HG03442 (cell line): Measurements from ENCODE around the gene COL28A1.
"Not testable (repeated sequence)": the region's sequence is repeated elsewhere in the genome, so short reads cannot be mapped to it uniquely, and the experiment has no call there.

ENCODE experiments used
- ATAC-seq: cut with Tn5 transposase; IDR thresholded peaks from one replicate; pipeline ENCODE4 v1.9.1; 2021; ENCODE audit warnings: mild to moderate bottlenecking, moderate library complexity; ENCODE audit not compliant: unreplicated experiment

Gene COL28A1

DNA sequence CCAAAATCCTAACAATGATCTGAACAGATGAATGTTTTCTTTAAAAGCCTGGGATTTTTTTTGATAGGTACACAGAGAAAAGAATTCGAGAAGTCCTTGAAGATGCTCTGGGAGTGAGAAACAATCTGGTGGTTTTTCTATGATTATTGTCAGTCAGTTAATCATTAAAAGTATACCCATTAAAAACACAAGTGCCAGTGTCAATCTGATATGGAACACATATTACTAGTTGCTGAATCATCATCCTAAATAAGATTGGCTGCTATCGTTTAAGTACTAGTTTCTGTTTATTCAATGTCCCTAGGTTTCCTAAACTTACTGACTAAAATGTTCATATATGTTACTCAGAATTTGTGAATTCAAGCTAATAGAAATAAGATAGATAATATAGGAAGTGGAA, 16.1 kb downstream of the COL28A1 start:
- no peak for ATAC-seq

DNA sequence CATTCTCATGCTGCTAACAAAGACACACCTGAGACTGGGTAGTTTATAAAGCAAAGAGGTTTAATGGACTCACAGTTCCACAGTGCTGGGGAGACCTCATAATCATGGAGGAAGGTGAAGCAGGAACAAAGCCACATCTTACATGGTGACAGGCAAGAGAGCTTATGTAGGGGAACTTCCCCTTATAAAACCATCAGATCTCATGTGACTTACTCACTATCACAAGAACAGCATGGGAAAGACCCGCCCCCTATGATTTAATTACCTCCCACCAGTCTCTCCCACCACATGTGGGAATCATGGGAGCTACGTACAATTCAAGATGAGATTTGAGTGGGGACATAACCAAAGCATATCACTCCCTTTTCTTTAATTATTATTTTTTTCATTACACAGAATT, 16.6 kb downstream of the COL28A1 start:
- no peak for ATAC-seq

DNA sequence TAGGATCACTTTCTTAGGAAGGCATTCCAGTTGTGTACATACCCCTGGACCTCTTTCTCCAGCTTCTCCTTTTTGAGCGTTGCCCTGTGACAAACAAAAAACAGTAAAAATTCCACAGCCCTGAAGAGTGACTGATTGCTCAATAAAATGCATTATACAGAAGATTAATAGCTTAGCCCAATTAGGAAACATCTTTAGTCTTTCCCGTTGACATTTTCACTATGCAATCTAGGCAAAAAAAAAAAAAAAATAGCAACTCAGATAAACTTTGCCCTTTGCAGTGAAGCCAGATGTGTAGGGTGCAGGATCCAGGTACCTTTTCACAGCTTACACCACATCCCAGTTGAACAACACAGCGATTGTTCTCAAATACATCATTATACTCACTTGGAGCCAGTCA, 17.9 kb downstream of the COL28A1 start:
- no peak for ATAC-seq

DNA sequence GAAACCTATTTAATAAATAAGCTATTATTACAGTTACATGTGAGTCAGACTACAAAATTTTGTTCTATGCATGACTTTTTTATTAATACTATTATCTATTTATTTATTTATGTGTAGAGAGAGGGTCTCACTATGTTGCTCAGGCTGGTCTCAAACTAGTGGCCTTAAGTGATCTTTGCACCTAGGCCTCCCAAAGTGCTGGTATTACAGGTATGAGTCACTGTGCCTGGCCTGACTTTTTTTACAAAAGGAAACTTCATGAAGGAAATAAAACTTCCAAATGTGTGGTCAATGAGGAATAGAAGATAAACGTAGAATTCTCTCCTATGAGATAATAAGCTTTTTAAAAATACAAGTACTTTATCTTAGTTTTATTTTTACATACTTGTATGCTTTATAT, 19.0 kb downstream of the COL28A1 start:
- ATAC-seq: no peak

DNA sequence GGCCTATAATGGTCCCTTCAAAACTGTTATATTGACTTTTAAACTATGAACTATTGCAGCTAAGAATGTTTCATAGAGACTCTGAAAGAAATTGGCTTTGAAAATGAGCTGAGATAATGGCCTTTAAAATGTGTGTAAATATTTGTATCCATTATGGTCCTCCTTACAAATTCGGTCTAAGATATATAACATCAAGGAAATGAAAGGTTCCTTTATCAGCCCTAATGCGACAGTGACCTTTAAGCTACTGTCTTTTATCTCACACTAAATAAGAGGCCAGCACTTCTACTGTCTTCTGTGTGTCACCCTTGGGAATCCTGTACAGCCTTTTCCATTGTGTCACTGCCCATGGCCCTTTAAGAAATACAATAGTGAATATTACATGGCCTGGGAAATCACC, 19.5 kb downstream of the COL28A1 start:
- ATAC-seq: no peak

DNA sequence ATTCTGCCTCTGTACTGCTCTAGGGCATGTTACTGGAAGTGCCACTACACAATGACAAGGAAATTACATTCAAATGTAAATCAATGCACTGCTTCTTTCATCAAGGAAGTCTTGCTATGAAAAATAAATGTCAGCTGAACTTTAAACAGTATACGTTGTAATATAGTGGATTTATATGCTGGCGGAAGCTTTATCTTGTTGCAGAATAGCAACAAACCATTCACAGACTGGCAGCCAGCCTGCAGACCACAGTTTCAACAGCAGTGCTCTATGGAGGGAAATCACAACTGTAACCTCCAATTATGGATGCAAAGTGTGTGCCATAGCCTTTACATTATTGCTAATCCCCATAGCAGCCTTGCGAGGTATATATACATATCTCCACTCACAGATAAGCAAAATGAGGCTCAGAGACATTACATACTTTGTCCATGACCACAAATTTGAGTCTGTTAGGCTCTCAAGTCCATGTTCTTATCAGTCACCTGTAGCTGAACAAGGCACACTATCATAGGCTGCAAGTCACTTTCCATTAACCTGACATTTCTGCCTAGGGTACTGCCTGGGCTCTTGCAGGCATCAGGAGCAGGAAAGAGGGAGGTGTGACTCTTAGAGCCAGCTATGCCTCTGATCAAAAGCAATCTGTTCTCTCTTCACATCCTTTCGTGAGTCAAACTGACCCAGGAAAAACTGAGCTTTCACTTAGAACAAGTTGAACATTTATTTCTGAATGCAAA, 22.6 kb downstream of the COL28A1 start:
- no peak for ATAC-seq

DNA sequence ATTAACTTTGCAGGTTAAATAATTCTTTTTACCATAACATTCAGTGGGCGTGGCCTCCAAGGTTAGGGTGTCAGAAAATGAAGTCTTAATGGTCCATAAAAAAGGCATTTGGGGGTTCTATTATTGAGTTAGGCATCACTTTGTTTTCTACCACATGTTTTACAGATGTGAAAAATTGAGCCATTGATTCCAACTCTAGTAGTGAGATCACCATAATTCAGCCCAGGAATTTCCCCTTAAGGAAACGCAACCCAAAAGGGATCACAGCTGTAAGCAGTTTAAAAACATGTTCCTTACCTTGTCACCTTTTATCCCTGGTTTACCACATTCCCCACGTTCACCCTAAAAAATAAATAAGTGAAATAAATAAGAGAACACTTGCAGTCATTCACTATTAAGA, 24.9 kb downstream of the COL28A1 start:
- ATAC-seq: no peak

DNA sequence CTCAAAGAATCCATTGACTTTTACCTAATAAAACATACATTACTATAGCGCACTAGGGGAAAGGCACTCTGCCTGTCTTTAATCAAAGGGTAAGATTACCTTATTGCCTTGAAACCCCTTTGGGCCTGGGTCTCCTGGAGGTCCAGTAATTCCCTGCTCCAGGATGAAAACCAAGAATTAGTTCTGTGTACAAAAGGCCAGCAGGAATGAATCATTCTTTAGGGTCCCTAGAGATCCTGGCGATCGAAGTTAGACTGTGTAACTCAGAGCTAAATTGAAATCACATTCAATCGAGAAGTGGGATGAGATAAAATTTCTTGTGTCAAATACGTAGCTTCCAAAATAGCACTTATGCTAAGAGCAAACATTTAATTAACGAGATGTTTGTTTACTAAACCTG, 29.8 kb downstream of the COL28A1 start:
- ATAC-seq: no peak

DNA sequence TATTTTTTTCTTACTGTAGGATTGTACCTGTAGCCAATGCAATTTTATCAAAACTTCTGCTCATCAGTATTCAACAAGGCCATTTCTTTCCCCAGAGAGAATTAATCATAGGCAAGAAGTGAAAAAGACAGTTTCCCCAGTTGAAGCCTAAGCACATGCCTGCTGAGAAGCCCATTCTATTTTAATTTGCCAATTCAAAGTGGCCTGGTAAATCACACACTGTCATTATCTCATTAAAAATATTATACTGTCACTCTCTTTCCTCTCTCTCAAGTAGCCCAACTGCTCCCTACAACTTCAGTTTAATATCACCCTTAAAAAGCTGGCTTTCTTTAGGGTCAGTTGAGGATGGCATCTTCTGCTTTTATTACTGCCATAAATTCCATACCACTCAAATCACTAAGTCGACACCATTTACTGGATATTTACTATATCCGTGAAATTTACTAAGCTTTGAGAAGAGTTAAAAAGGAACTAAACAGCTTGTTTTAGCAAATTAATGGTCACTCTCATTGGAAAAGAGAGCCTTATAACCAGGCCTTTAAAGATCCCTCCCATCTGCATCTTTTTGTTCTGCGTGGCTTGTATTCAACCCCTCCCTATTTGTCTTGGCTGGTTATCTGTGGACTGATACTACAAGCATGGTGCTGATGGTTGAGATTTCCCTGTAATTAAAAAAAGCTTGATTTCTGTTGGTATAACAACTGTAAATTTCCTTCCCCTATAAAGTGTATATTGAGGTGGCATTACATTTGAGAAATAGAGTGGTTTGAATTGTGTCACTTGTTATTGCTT, 30.6 kb downstream of the COL28A1 start:
- ATAC-seq: no peak

DNA sequence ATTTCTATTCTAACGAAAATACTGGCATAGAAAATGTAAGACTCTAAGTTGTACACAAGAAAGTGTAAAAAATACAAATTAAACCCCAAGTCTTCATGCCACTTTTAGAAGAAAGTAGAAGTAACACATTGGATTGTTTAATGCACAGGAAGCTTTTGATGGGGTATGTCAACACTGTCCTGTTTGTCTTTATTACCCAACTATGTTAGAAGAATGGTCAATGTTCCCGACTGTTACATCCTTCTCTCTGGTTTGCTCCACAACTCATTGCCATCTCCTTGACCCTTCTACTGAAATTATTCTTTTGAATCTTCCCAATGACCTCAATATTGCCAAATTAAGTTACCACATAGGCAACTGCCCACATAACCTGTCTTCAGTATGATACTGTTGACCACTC, 35.8 kb downstream of the COL28A1 start:
- ATAC-seq: no peak

DNA sequence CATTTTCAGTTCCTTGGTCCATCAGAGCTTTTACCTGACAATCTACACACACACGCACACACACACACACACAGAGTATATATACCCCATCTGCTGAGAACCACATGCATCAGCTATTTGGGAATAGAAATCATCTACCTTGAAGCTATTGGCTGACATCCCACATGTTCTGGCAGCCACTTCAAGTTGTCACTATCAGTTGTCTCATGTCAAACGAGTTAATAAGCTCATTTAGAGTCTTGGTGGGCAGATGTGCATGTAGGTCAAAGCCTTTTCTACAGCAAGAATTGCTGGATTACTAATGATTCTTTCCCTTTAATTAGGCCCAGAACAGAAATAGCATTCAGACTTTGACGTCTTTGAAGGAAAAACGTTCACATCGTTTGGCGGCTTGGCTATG, 36.8 kb downstream of the COL28A1 start:
- ATAC-seq: no peak

DNA sequence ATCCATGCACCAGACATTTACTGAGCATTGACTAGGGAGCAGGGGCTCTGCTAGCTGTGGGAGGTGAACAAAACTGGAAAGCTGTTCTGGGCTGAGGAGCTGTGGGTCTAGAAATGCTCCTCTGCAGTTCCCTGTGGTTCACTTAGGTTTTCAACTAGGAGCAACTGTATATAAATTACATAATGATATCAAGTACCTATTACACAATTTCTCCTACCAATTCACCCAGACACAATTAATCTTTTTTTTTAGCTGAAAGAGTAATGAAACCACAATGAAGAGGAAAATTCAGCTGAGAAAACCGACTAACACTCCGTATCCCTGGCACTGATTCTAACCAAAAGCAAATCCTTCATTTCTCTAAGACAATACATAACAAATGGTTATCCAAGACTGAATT, 39.4 kb downstream of the COL28A1 start:
- ATAC-seq: no peak

DNA sequence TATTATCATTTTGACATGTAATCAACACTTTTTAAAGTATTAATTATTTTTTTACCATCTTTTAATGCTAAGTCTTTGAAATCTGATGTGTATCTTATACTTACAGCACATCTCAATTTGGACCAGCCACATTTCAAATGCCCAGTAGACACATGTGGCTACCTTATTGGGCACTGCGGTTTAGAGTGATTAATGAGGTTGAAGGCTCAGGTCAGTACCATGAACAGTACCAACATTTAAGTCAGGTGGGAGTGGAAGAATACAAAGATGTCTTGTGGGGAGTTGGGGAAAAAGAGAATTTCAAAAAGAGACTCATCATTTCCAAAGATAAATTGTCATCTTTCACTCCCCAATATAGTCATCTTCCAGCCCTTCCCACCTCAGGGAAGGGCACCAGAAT, 40.5 kb downstream of the COL28A1 start:
- no peak for ATAC-seq

DNA sequence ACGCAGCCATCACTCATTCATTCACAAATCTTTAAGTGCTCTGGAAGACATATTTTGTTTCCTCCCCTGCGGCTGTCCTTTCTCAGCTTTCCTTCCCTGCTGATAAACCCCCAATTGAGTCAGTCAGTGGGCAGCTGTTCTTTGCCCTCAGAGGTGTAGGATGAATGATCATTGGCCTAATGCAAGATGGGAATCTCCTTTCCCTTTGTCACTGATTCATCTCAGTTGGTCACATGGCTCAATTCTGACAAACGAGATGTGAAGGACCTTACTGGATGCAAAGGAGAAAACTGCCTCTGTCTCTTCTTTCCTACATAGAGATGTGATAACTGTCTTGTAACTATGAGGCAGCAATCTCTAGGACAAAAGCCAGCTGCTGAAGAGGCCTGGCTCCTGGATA, 44.6 kb downstream of the COL28A1 start:
- no peak for ATAC-seq

DNA sequence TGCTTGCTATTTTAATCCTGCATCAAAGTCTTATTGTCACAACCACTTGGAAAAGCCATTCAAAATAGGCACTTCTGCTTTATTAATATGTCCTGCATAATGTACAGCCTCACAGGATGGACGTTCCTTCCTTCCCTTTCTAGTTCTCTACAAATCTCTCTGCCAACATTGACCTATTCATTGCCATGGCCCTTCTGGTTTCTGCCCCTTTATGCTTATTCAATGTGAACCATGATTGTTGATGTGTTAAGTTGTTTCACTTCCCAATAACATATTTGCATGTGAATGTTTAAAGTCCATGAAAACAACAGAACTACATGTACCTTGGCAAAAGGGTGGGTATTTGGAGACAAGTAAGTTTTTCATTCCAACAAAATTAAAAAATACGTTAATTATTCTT, 45.7 kb downstream of the COL28A1 start:
- no peak for ATAC-seq

DNA sequence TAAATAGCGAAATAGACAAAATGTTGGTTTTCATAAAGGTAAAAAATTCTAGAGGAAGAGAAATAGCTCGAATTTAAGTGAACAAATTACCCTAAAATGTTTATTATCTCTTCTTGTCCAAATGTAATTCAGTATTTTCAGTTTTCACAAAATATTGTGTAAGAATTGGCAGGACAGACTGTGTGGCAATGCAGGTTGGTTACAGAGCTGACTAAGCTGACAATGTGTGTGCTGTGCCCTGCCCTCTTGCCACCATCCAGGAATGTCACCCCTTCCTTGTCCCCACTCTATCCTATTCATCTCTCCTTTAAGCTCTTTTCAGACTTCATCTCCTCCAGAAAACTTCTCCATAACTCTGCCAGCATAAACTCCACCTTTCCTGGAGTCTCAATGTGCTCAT, 46.1 kb downstream of the COL28A1 start:
- no peak for ATAC-seq

DNA sequence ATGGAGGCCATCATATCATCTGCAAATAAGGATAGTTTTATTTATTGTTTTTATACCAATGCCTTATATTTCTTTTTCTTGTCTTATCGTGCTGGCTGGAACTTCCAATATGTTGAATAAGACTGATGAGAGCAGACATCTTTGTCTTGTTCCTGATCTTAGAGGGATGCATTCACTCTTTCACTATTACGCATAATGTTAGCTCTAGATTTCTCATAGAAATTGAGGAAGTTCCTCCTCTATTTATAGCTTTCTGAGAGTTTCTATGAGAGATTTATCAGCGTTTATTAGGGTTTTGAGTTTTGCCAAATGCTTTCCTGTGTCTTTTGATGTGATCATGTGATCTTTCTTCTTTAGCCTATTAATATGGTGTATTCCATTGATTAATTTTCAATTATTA, 49.3 kb downstream of the COL28A1 start:
- peak; percentile 65 for ATAC-seq

DNA sequence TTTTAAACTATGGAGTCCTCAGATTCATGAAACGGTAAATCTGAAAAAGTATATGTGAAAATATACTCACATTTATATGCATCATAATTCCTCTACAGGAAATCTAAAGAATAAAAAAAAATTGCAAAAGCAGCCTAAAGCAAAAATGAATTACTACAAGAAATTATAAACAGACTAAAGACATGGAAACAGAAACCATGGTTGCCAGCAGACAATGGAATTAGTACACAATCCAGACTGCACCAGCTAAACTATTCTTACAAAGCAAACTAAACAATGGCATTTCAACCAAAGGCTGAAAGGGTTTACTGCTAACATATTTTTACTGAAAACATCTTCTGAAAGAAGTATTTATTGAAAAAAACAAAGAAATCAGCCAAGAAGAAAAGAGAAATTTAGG, 51.6 kb downstream of the COL28A1 start:
- no peak for ATAC-seq

DNA sequence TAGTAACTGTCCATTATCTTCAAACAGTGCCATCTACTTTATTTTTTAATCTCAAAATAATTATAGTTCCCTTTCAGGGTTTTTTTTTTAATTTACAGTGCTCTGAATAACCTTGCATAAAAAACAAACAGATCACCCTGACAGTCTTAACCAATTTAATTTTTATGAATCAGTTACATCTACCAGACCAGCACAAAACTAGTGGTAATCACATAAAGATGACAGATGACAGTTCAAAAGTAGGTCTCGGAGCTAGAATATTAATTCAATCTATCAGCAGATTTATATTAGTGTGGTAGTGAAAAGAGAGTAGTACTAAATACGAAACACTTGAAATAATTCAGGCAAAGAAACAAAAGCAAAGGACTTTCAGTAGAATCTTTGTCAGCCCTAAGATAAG, 53.9 kb downstream of the COL28A1 start:
- ATAC-seq: no peak

DNA sequence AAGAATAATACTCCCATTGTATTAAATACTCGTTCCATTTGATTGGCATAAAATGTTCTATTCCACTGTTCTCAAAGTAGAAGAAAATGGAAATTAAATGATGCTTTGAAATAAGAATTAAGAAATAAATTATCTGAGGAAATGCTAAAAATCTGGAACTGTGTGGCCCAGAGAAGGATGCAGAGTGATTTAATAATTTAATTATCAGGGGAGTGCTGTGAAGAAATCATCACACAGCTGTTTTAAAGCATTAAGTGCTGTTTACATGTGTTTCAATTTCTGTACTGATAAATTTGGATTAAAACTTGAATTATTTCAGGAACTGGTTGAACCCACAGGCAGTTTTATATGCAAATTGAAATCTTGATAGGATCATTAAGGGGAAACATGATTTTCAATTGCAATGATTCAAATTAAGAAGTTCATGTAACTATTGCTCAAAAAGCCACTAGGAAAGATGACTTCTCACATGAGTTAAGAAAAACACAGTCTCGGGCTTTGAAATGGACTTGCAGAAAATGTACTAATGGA, 56.3 kb downstream of the COL28A1 start:
- no peak for ATAC-seq

DNA sequence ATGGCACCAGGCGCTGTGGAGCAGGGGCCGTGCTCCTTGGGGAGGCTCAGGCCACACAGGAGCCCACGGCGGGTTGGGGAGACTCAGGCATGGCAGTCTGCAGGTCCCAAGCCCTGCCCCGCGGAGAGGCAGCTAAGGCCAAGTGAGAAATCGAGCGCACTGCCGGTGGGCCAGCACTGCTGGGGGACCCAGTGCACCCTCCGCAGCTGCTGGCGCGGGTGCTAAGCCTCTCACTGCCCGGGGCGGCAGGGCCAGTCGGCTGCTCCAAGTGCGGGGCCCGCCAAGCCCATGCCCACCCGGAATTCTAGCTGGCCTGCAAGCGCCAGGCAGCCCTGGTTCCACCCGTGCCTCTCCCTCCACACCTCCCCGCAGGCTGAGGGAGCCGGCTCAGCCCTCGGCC, 57.1 kb downstream of the COL28A1 start:
- no peak for ATAC-seq

DNA sequence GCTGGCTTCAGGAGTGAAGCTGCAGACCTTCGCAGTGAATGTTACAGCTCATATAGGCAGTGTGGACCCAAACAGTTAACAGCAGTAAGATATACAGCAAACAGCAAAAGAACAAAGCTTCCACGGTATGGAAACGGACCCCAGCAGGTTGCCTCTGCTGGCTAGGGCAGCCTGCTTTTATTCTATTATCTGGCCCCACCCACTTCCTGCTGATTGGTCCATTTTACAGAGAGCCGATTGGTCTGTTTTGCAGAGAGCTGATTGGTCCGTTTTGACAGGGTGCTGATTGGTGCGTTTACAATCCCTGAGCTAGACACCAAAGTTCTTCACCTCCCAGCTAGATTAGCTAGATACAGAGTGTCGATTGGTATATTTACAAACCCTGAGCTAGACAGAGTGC, 58.0 kb downstream of the COL28A1 start:
- ATAC-seq: not testable (repeated sequence)
